T follicular helper cell (primary cell): ENCODE results near the gene KIF3A.

Experiments
- DNase-seq: peaks from one replicate; pipeline ENCODE4 v3.0.0-alpha.2; 2020; ENCODE audit warnings: low read depth

KIF3A gene

DNA sequence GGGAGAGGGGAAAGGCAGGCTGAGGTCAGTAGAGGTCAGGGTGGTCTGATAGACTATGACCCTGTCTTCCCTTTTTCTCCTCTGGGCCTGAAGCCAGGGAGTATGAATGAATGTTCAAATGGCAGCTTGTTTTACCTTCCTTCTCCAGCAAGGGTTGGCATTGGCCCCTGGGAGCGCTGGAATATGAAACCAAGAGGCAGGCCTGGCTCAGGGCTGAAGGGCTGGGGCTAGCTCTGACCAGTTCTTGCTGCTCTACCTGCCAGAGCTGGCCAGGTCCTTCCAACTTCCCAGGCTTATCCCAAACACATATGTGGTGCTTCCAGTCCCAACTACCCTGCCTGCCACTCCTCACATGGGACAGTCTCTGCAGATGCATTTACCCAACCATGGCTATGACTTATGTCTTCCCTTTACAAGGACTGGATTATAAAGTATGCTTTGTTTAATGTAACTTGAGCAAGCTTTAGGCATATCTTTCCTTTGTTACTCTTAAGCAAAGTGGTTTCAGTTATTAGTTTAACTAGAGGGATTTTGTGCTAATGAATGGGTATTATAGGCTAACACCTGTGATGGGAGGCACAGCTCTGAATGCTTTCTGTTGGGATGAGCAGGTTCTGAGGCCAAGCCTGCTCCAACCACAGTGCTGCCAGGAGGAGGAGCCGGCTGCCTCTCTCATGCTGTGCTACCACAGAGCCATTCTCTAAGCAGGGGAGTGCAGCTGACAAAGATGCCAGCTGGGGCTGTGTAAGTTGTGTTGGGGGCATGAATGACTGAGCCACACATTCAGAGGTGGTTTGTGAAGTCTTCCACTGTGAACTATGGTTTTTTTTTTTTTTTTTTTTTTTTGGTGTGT lies 16.0 kb upstream of the KIF3A start:
- no peak for DNase-seq

DNA sequence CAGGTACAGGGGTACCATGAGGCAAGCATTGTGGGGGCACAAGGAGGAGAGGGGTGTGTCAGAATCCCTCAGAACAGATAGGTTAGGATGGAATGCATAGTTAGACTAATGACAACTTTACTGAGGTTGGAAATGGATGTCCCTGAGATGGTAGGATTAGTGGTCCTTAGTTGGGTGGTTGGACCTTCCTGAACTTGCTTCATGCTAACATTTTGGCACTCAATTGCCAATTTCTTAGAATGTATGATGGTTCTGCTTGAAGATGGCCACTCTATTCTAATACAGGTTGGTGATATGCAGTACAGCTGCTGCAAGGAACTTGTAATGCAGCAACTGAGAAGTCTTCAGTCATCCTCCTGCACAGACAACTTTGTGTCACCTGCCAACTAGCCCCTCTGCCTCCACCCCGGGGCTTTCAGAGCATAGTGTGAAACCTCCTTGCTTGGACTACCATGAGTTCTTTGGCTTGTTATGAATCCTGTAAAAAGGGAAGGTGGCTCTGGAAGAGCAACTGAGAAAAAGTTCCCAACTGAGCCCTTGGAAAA lies 15.3 kb upstream of the KIF3A start:
- DNase-seq = no peak

DNA sequence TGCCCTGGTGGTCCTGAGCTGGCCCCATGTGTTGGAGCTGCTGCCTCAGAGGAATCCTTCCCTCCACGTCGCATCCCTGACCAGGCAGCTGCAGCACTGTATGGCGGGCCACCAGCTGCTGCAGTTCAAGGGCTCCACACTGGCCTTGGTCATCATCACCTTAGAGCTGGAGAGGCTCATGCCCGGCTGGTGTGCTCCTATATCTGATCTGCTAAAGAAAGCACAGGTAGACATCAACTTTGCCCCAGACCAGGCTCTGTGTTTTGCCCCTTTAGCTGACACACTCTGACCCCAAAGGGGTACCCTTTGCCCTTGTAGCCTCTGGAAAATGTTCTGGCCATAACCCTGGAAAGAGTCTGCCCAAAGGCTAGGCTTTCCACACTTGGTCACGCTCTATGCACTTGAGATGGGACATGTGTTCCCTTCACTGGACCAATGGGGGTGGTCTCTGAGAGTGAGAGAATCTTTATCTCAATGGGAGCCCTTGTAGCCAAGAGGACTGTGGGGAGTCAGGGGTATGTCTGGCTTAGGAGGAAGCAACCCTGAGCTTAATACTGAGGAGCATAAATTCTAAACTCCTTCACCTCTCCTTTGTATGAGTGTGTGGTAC lies 14.7 kb upstream of the KIF3A start:
- no peak for DNase-seq

DNA sequence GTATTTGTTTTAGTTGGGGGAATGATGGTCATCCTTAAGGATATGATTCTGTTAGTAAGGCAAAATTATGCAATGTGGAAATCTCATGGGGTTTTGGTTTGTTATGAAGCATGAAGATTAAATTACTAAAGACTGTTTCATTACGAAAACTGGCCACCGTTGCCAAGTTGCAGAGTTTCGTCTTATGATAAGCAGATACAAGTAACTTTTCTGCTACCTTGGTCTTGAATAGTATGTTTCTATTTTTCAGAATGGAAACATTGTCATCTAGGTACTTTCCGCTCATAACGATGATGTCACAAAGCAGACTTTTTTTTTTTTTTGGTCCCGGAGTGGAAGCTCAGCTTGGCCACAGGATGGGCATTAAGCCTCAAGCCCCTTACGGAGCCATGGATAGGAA lies 14.1 kb upstream of the KIF3A start:
- DNase-seq = no peak

DNA sequence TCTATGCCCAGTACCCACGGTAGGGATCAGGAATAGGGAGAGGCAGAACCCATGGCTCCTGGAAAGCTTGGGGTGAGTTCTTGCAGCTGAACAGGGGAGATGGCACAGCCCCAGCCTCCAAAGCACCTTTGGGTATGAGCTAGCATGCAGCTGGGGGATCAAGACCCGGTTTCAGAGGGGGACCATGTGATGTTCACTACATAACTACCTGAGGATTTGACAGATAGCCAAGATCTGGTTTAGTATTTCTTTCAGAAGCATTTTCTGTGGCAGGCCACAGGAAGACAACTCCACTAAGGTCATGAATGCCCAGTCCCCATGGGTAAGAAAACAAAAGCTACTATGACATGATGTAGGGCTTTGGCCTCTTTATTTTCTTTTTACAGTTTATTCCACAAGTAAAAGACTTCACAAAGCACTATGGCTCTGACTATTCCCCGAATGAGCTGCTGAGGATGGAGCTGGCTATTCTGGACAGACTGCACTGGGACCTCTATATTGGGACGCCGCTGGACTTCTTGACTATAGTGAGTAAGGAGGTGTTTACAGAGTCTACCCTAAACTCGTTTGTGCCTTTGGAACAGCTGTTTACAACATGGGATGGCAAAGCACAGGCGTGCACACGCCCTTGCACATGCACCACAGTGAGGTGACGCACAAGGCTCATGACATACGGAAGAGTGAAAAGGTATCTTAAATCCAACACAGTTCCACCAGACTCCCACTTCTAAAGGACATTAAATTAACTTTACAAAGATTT lies 13.3 kb upstream of the KIF3A start:
- DNase-seq = no peak

DNA sequence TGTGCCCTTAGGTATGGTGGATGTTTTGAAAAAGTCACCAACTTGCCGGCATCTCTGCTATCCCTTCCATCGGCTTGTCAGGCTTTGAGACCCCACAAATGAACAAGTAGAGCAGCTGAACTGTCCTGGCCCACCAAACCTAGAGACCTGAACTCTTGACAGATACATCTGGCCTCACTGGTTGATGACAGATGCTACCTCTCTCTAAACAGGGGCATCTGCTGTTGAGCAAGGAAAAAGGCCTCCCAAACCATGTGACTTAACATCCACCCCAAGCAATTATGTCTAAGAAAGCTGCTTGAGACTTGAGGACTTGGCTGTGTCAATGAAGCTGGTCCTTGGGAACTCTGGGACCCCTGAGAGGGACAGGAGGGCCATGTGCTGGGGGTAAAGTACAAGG lies 12.2 kb upstream of the KIF3A start:
- no peak for DNase-seq

DNA sequence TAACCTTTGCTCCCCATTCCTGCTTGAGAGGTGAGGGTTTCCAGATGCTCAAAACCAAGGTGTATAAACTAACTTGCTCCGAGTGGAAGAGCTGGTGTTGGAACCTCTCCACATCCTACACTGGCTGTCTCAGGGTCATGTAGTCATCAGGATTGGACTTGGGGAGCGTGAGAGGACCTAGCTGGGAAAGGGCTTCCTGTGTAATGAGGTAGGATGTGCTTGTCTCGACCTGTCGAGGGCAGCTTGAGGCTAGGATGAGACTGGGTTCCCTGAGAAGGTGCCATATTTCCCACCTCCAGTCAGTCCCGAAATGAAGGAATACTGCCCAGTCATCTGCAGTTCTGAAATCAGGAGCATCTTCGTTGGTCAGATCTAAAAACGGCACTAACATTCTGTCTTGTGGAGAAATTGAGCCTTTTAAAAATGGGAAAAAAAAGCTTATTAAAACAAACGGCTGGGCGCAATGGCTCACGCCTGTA lies 11.2 kb upstream of the KIF3A start:
- DNase-seq = no peak

DNA sequence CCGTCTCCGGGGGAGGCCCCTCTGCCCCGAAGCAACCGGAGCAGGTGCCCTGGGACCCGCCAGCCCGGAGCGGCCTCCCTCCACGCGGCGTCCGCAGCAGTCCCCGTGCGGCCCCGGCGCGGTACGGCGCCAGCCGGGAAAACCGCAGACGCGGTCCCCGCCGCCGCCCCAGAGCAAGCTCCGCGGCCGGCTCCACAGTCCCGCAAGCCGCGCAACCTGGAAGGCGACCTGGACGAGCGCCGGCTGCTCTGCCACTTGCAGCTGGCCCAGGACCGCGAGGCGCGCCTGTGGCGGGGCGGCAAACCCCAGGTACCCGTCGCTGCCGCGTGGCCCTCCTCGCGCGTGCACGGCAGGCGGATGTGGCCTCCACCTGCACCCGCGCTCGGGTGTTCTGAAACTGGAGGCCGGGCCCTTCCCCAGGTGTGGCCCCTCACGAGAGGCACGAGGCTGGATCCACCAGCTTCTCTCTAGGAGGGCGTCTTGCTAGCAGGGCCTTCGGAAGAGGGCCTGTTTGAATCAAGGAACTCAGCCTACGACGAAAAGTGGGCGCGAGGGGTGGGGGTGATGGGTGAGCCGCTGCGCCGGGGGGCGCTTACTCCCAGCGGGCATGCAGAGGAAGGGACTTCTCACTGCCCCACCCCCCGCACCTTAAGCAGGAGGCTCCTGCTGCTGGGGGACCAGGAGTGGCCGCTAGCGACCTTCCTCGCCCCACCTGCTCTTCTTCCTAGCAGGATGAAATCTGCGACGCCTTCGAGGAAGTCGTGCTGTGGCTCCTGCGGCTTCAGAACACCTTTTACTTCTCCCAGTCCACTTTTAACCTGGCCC lies 10.5 kb upstream of the KIF3A start:
- peak; percentile 20 for DNase-seq

DNA sequence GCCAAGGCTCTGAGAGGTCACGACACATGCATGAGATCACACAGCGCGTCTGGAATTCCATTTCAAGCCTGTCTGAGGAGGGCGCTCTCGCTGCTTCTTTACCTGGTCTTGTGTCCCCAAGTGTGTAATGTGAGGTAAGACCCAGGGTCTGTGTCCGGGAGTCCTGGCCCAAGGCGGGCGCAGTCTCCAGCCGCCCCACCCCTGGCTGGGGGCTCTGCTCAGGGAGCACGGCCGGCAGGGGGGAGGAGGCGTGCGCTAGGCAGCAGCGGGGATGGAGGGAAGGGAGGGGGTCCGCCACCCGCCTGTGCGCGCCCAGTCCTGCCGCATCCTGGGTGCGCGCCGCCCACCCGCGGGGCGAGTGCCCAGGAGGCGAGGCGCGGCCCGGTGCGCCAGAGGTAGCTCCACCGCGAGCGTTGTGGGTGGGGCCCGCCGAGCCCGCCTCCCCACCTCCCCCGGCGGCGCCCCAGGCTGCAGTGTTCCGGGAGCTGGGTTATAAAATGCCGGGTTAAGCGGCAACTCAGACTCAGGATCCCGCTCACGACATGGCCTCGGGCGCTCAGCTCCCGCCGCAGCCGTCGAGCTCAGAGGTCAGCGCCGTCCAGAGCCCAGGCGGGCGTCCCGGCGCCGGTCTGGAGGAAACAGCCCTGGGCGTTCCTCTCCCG lies 9.7 kb upstream of the KIF3A start, which contains the start of gene CCNI2:
Gene CCNI2, plus strand, starts transcription at position 473 of the 662 bp plus-strand sequence. Its CDS starts 70 bp downstream, at position 543.
- peak; percentile 56 for DNase-seq

DNA sequence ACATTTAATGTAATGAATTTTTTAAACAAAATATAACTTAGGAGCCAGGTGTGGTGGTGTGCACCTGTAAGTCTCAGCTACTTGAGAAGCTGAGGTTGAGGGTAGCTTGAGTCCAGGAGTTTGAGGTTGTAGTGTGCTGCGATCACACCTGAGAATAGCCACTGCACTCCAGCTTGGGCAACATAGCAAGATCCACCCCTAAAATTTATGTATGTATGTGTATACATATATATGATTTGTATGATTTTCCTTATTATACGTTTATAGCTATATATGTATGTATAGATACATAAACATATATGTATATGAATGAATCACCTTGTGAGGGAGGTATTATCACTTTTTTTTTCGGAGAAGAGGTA lies 9.2 kb upstream of the KIF3A start:
- no peak for DNase-seq

DNA sequence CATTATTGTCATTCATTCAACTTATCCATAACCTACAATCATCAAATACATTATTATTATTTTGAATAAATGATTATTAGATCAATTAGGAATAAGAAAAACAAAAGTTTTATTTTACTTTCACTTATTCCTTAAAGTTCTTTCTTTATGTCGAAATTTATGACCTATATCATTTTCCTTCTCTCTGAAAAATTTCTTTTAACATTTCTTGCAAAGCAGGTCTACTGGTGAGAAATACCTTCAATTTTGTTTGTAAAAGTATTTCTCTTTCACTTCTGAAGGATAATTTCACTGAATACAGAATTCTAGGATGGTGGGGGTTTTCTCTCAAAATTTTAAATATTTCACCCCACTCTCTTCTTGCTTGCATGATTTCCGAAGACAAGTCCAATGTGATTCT lies 7.3 kb upstream of the KIF3A start:
- no peak for DNase-seq

DNA sequence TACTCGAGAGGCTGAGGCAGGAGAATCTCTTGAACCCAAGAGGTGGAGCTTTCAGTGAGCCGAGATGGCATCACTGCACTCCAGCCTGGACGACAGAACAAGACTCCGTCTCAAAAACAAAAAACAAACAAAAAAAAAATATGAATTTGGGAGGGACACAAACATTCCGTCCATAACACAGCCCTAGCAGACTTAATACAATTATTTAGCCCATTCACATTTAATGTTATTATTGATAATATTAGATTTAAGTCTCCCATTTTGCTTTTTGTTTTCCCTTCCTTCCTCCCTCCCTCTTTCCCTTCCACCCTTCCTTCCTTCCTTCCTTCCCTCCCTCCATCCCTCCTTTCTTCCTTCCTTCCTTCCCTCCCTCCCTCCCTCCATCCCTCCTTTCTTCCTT lies 5.3 kb upstream of the KIF3A start:
- no peak for DNase-seq

DNA sequence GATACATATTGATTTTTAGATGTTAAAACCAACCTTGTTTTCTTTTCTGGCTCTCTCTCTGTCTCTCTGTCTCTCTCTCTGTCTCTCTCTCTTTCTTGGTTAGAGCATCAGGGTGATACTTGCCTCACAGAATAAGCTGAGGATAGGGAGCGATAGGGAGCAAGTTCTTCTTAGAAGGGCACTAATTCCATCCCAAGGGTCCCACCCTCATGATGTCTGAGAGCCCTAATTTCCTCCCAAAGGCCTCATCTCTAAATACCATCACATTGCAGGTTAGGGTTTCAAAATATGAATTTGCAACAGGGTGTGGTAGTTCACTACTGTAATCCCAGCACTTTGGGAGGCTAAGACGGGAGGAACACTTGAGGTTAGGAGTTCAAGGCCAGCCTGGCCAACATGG lies 4.8 kb upstream of the KIF3A start:
- no peak for DNase-seq

DNA sequence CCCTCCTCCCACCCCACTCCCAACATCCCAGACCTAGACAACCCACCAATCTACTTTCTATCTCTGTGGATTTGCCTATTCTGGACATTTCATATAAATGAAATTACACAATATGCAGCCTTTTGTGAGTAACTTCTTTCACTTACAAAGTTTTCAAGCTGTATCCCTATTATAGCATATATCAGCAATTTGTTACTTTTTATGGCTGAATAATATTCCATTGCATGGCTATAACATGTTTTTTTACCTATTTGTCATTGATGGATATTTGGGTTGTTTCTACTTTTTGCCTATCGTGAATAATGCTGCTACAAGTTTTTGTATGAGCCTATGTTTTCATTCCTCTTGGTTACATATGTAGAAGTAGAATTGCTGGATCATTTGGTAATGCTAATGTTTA lies 1.9 kb upstream of the KIF3A start:
- no peak for DNase-seq

DNA sequence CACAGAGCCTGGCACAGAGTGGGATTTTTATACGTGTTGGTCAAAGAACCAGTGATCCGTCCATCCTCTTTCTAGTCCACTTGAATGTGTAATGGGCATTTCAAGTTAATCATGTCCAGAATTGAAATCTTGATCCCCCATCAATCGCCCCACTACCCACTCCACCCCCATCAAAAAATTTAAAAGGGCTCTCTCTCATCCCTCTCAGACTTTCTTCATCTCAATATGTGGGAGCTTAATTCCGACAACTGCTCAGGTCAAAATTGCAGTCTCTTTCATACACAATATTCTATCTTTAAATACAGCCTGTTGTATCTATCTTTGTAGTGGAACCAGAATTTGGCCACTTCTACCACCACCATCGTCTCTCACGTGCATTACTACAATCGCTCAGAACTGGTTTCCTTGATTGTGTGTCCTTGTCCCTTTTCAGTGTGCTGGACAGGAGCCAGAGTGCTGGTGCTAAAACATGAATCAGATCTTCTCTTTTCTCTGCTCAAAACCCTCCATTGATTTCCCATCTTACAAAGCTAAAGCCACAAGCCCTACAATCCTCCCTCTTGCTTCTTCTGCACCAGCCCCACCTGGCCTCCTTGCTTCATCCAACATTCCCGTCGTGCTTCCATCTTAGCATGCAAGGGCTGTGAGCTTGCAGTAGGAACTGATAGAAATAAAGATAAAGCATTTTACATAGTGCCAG lies 786 bp upstream of the KIF3A start:
- DNase-seq = no peak

DNA sequence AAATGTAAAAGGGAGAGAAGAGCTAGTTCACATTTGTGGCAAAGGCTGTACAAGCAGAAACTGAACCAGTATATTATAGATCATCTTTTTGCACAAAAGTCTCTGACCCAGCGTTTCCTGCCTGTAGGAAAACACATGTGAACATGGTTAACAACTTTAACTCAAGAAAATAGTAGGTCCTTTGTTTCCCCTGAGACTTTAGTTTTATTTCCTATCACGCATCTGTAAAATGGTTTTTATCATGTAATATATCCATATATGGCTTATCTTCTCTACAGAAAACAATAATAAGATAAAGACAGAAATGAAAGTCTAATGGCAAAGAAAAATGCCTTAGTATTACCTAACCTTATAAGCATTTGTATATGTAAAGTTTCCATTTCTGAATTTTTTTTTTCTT lies 2.7 kb downstream of the KIF3A start:
- DNase-seq = no peak

DNA sequence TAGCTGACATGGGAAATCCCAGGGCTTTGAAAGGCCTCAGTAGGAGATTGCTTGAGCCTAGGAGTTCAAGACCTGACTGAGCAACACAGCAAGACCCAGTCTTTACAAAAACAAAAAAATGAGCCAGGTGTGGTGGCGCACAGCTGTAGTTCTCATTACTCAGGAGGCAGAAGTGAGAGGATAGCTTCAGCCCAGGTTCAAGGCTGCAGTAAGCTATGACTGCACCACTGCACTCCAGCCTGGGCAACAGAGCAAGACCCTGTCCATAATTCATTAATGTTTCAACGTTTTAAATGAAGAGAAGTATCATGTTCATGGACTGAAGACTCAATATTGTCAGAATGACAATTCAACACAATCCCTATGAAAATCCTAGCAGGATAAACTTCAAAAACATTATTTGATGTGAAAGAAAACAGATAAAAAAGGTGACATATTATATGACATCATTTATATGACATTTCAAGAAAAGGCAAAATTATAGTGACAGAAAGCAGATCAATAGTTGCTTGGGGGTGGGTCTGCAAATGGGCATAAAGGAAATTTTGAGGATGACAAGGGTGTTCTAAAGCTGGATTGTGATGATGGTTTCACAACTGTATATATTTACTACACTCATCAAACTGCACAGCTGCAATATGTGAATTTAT lies 3.7 kb downstream of the KIF3A start:
- no peak for DNase-seq

DNA sequence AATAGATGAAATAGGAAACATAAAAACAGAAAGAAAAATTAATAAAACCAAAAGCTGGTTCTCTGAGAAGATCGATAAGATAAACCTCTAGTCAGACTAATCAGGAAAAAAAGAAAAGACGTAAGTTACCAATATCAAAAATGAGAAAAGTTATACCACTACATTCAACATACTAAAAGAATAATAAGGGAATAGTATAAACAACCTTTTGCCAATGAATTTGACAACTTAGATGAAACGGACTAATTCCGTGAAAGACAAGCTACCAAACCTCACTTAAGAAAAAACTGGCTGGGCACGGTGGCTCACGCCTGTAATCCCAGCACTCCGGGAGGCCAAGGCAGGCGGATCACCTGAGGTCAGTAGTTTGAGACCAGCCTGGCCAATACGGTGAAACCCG lies 7.5 kb downstream of the KIF3A start:
- no peak for DNase-seq

DNA sequence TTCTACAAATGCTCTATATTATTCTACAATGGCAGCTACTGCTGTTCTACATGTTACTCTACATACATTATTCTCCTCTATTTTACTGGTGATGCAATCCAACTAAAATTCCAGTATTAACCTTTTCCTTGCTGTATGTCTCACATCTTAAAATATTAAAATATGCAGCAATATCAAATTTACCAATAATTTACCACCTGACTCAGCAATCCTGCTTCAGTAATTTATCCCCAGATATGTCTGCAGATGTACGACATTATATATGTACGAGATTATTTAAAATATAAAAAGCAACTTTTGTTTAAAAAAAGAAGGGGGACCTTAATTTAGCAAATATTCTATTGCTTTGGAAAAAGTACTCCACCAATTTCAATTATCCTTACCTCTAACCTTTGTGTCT lies 11.6 kb downstream of the KIF3A start:
- DNase-seq = no peak
